K562 (cell line): ENCODE data around the gene ACTRT3. TPM values are rescaled to one million over a fixed set of nuclear protein-coding genes. Genes with fewer than 3 reads are reported as not detected.

Source experiments
- CBX1 ChIP-seq: sonication (generic); IDR thresholded peaks from 2 replicates; pipeline ENCODE4 v1.6.1; 2016; ENCODE audit warnings: antibody characterized with exemption, low read depth, mild to moderate bottlenecking
- CHCHD3 ChIP-seq: fragments of 250-450 bp; sonication (Bioruptor Pico); IDR thresholded peaks from 2 replicates; pipeline ENCODE4 v2.1.2; 2022; ENCODE audit warnings: mild to moderate bottlenecking
- CREBBP ChIP-seq: IDR thresholded peaks from one replicate; pipeline ENCODE4 v1.6.1; 2012; ENCODE audit warnings: low read depth, mild to moderate bottlenecking, control low read depth, inconsistent platforms, low read length
- ETV5 ChIP-seq: sonication (generic); formaldehyde crosslinking; IDR thresholded peaks from 2 replicates; pipeline ENCODE4 v1.4.0; 2020; ENCODE audit warnings: low read depth, mild to moderate bottlenecking, missing genetic modification reagents
- FOXA3 ChIP-seq, 2 experiments: fragments of 450-650 bp in 1 of 2; sonication (generic) in 1 of 2; formaldehyde crosslinking; IDR thresholded peaks in 1 of 2; conservative IDR thresholded peaks in 1 of 2; 2 replicates each; pipeline versions ENCODE4 v1.4.0 to v1.8.0; 2020 to 2022; ENCODE audit warnings: mild to moderate bottlenecking in 2 of 2, missing genetic modification reagents in 1 of 2
- HNRNPK ChIP-seq: fragments of 200-400 bp; formaldehyde crosslinking; IDR thresholded peaks from one replicate; pipeline ENCODE4 v1.6.1; 2018; ENCODE audit warnings: mild to moderate bottlenecking, low read depth, low read length; ENCODE audit not compliant: poor library complexity, severe bottlenecking
- OTX1 ChIP-seq: fragments of 450-650 bp; formaldehyde crosslinking; IDR thresholded peaks from 2 replicates; pipeline ENCODE4 v1.4.0; 2022; ENCODE audit warnings: mild to moderate bottlenecking
- PHF20 ChIP-seq: fragments of 450-650 bp; IDR thresholded peaks from 2 replicates; pipeline ENCODE4 v1.6.1; 2018; ENCODE audit not compliant: partially characterized antibody
- SPI1 ChIP-seq: IDR thresholded peaks from 2 replicates; pipeline ENCODE4 v1.6.1; 2011; ENCODE audit warnings: low read depth, low read length, control low read depth, borderline replicate concordance
- TAF1 ChIP-seq: IDR thresholded peaks from 2 replicates; pipeline ENCODE4 v1.6.1; 2011; ENCODE audit warnings: mild to moderate bottlenecking, low read length, moderate library complexity; ENCODE audit not compliant: insufficient read depth, control insufficient read depth, severe bottlenecking; ENCODE audit errors: extremely low read depth
- TBP ChIP-seq: optimal IDR thresholded peaks from 2 replicates; pipeline ENCODE3; 2011; ENCODE audit warnings: low read depth, low read length, improper control_type of control experiment
- TCF3 ChIP-seq: sonication (generic); formaldehyde crosslinking; IDR thresholded peaks from 2 replicates; pipeline ENCODE4 v1.4.0; 2020; ENCODE audit warnings: mild to moderate bottlenecking, missing genetic modification reagents
- ZNF668 ChIP-seq: fragments of 250-450 bp; sonication (Bioruptor Pico); IDR thresholded peaks from 2 replicates; pipeline ENCODE4 v1.8.0; 2022; ENCODE audit warnings: mild to moderate bottlenecking, inconsistent platforms
- ZNF717 ChIP-seq: fragments of 250-450 bp; sonication (Bioruptor Pico); IDR thresholded peaks from 2 replicates; pipeline ENCODE4 v1.5.0; 2021
- polyA plus RNA-seq, 8 experiments: library from polyadenylated mRNA; depleted of rRNA in 4 of 8; stranded (reverse) in 5 of 8; unstranded in 3 of 8; fragments of >200 nt; fragmentation: Nextera tagmentation in 2 of 8; fragmentation: Illumina TruSeq in 1 of 8; extraction: Ambion mirVana in 2 of 8; extraction: Trizol in 1 of 8; gene quantifications; 2 replicates each; pipeline versions ENCODE4 v1.2.1 to v1.2.3, GENCODE V29; 2011 to 2014; ENCODE audit warnings: inconsistent platforms in 1 of 8, missing spikeins in 1 of 8
- total RNA-seq, 7 experiments: library from RNA; depleted of rRNA in 6 of 7; stranded (reverse); fragments of >200 nt in 6 of 7; fragmentation: Illumina TruSeq in 2 of 7; extraction: Trizol in 2 of 7; gene quantifications; 2 replicates each; pipeline versions ENCODE4 v1.2.1 to v1.2.3, GENCODE V29; 2011 to 2021; ENCODE audit warnings: low replicate concordance in 1 of 7
- TF ChIP-seq, protein P1 (sequence below): fragments of 200-400 bp; formaldehyde crosslinking; IDR thresholded peaks from 2 replicates; pipeline ENCODE4 v1.6.1; 2017; ENCODE audit warnings: mild to moderate bottlenecking, low read depth, low read length, moderate library complexity
- TF ChIP-seq, protein P2 (sequence below): fragments of 450-650 bp; conservative IDR thresholded peaks from 2 replicates; pipeline ENCODE4 v1.6.1; 2016; ENCODE audit warnings: missing genetic modification characterization, low read depth, mild to moderate bottlenecking, missing compliant biosample characterization, moderate library complexity
- TF ChIP-seq, protein P3 (sequence below), 3 experiments: fragments of 200-800 bp in 1 of 3; fragments of 250-450 bp in 1 of 3; fragments of 450-650 bp in 1 of 3; sonication (Bioruptor Pico) in 1 of 3; sonication (Bioruptor generic) in 1 of 3; formaldehyde crosslinking in 1 of 3; IDR thresholded peaks; 2 replicates each; pipeline versions ENCODE4 v1.6.1 to v1.8.0; 2016 to 2022; ENCODE audit warnings: mild to moderate bottlenecking in 2 of 3, missing genetic modification characterization in 2 of 3, missing compliant biosample characterization in 1 of 3, moderate library complexity in 1 of 3
- TF ChIP-seq, protein P4 (sequence below): fragments of 250-450 bp; sonication (Bioruptor Pico); IDR thresholded peaks from 2 replicates; pipeline ENCODE4 v1.4.0; 2020

Gene ACTRT3
- total and polyA plus RNA-seq, 9 of the 15 experiments (the other 6 are each of a cell fraction or from before 2014, with no cell fraction given), result 0.06 to 0.11 (median 0.07) TPM; not detected in 5

DNA sequence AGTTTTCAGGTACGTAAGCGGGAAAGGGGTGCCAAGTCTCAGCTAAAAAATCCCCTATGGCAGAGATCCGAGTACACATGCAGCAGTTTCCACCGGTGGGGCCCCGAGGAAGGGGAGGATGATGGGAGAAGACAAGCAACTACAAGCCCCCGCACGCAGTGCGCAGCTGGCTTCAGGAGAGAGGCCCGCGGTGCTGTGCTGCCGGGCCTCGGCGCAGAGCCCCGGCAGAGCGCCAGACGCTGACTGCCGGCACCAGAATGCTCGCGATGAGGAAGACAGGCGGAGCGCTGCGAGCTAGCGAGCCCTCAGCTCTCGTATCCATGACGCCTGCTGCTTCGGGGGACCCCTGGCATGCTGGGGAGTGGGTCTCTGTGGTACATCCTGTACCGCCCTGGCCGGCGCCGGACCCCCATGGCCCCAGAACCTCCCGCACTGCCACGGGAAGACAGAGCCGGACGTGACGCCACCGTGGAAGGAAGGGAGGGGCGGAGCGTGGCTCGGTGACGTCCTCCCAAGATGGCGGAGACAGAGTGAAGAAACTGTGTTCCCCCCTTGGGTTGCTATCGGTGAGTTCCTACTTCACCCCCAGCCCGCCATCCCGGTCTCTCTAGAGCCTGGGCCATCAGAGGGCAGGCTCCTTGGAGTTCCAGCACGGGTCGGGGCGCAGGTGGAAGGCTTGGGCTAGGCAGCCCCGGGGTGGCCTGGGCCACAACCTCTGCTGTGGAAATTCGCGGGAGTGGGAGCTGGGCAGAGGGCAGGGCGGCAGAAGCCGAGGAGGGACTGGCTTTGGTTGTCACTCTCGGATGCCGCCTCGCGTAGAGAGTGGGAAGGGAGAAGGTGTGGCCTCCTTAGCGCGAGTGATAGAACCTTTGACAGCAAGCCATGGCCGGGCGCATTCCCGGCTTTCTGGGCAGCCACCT is 3.8 kb upstream of the ACTRT3 start, which contains the start of gene MYNN (continued):
- TF ChIP-seq, protein P1, sequence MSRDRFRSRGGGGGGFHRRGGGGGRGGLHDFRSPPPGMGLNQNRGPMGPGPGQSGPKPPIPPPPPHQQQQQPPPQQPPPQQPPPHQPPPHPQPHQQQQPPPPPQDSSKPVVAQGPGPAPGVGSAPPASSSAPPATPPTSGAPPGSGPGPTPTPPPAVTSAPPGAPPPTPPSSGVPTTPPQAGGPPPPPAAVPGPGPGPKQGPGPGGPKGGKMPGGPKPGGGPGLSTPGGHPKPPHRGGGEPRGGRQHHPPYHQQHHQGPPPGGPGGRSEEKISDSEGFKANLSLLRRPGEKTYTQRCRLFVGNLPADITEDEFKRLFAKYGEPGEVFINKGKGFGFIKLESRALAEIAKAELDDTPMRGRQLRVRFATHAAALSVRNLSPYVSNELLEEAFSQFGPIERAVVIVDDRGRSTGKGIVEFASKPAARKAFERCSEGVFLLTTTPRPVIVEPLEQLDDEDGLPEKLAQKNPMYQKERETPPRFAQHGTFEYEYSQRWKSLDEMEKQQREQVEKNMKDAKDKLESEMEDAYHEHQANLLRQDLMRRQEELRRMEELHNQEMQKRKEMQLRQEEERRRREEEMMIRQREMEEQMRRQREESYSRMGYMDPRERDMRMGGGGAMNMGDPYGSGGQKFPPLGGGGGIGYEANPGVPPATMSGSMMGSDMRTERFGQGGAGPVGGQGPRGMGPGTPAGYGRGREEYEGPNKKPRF, result no peak
- TF ChIP-seq PHF20 (peak; percentile 82), OTX1 (CRISPR knock-in tag) (peak; percentile 68), ETV5 (CRISPR knock-in tag) (peak; percentile 82), ZNF717 (CRISPR knock-in tag) (peak; percentile 40; the same call in 1 of the 2 replicates), TCF3 (no peak), CBX1 (peak; percentile 58), FOXA3 (CRISPR knock-in tag; conservative IDR thresholded peaks at IDR 0.05 in 1 of 2, IDR thresholded peaks at IDR 0.05 in 1 of 2) (peak in 1 of 2 experiments; percentile 52; a peak in 1 of 4 replicates), SPI1 (peak; percentile 37; the same call in 1 of the 2 replicates), ZNF668 (CRISPR knock-in tag) (no peak), HNRNPK (no peak), TBP (peak; percentile 85), TAF1 (peak; percentile 90), CREBBP (no peak), CHCHD3 (CRISPR knock-in tag) (no peak)
- TF ChIP-seq, protein P2, sequence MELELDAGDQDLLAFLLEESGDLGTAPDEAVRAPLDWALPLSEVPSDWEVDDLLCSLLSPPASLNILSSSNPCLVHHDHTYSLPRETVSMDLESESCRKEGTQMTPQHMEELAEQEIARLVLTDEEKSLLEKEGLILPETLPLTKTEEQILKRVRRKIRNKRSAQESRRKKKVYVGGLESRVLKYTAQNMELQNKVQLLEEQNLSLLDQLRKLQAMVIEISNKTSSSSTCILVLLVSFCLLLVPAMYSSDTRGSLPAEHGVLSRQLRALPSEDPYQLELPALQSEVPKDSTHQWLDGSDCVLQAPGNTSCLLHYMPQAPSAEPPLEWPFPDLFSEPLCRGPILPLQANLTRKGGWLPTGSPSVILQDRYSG (tag), result peak; percentile 31; the same call in 1 of the 2 replicates
- TF ChIP-seq, protein P3, sequence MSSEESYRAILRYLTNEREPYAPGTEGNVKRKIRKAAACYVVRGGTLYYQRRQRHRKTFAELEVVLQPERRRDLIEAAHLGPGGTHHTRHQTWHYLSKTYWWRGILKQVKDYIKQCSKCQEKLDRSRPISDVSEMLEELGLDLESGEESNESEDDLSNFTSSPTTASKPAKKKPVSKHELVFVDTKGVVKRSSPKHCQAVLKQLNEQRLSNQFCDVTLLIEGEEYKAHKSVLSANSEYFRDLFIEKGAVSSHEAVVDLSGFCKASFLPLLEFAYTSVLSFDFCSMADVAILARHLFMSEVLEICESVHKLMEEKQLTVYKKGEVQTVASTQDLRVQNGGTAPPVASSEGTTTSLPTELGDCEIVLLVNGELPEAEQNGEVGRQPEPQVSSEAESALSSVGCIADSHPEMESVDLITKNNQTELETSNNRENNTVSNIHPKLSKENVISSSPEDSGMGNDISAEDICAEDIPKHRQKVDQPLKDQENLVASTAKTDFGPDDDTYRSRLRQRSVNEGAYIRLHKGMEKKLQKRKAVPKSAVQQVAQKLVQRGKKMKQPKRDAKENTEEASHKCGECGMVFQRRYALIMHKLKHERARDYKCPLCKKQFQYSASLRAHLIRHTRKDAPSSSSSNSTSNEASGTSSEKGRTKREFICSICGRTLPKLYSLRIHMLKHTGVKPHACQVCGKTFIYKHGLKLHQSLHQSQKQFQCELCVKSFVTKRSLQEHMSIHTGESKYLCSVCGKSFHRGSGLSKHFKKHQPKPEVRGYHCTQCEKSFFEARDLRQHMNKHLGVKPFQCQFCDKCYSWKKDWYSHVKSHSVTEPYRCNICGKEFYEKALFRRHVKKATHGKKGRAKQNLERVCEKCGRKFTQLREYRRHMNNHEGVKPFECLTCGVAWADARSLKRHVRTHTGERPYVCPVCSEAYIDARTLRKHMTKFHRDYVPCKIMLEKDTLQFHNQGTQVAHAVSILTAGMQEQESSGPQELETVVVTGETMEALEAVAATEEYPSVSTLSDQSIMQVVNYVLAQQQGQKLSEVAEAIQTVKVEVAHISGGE (CRISPR knock-in tag; IDR thresholded peaks at IDR 0.05), result peak in 1 of 3 experiments; percentile 78; a peak in 2 of 6 replicates
- TF ChIP-seq, protein P4, sequence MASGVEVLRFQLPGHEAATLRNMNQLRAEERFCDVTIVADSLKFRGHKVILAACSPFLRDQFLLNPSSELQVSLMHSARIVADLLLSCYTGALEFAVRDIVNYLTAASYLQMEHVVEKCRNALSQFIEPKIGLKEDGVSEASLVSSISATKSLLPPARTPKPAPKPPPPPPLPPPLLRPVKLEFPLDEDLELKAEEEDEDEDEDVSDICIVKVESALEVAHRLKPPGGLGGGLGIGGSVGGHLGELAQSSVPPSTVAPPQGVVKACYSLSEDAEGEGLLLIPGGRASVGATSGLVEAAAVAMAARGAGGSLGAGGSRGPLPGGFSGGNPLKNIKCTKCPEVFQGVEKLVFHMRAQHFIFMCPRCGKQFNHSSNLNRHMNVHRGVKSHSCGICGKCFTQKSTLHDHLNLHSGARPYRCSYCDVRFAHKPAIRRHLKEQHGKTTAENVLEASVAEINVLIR, result peak; percentile 82
